ENCODE results near the gene TRPT1. TPM values are rescaled to one million over a fixed set of nuclear protein-coding genes. Genes with fewer than 3 reads are reported as not detected.

The TRPT1 gene
- total and polyA plus RNA-seq, 9 of the 15 experiments (the other 6 are each of a cell fraction or from before 2014, with no cell fraction given) = 4.6 to 41.7 (median 23.1) TPM

GRCh38 chr11:64208086-64208795 is 17.7 kb downstream of the TRPT1 start:
- Histone ChIP-seq H3K36me3 (ENCODE audit: control insufficient read depth, insufficient read depth, low read length) (peaks cover 88% of the 10 kb centered on the region; the same call in 2 of the 3 replicates), H3K9ac (ENCODE audit: insufficient read depth in 1 of 2, low read depth in 2 of 2, low read length in 2 of 2) (peak overlapping the region; percentile 99 to 100), H3K27ac (ENCODE audit: extremely low read depth, low read depth, low read length) (peak overlapping the region; percentile 100), H3K4me1 (replicated peaks in 1 of 2; ENCODE audit: control insufficient read depth in 2 of 2, insufficient read depth in 2 of 2, low read length in 2 of 2) (peaks cover 36 to 69% of the 10 kb centered on the region in 2 experiments), H3K9me1 (ENCODE audit: control insufficient read depth, insufficient read depth, low read length) (peaks cover 8% of the 10 kb centered on the region), H4K20me1 (replicated peaks; ENCODE audit: control insufficient read depth, insufficient read depth, low read length) (no peaks in the 10 kb centered on the region; the same call in 1 of the 2 replicates), H2AFZ (ENCODE audit: low read depth, low read length) (peak overlapping the region; percentile 76; the same call in 1 of the 2 replicates), H3K79me2 (ENCODE audit: control insufficient read depth, insufficient read depth, low read length) (peaks cover 47% of the 10 kb centered on the region), H3K27me3 (ENCODE audit: control insufficient read depth in 2 of 2, insufficient read depth in 2 of 2, low read length in 2 of 2) (no peaks in the 10 kb centered on the region), H3K9me3 (replicated peaks; ENCODE audit: control insufficient read depth, insufficient read depth, low read depth, low read length) (no peaks in the 10 kb centered on the region), H3K4me2 (ENCODE audit: insufficient read depth, low read length) (peak overlapping the region; percentile 97), H3K4me3 (peak overlapping the region; percentile 77)
- in situ Hi-C loops (cut with MboI) (no loop called here), intact Hi-C loops (cut with micrococcal nuclease) (loop anchor here (5.0 kb wide), 1 partner anchor 149 kb away; the partner anchor contains the start of gene RPS6KA4)
- peak in 1 of 4 experiments; percentile 18 for DNase-seq (ENCODE audit: extremely low read depth in 1 of 4, low spot score in 3 of 4)
- FAIRE-seq = no peak
- ChIA-PET POLR2A (interaction anchor here (0.6 to 8.2 kb wide), 16 partner anchors 10 to 641 kb away, joined by 3 to 77 read pairs (median 8); partner anchors contain the start of genes CATSPERZ, ESRRA, MACROD1 and NUDT22), CTCF (ENCODE audit: low intra/inter-chr PET ratio) (no interaction called here)
- WGBS (ENCODE audit: insufficient coverage, low coverage, missing lambda C conversion rate) = 62% methylated on average over 20 of the region's 23 CpGs
- no TSS peak for BruUV-seq (replicated peaks)
- TF ChIP-seq GABPA (tag; conservative IDR thresholded peaks at IDR 0.05; ENCODE audit: low read depth) (0 out of 2 replicates have a peak, but pooled peaks have one; percentile 43), MYC (IDR thresholded peaks at IDR 0.05; ENCODE audit: low read depth, low read length) (no peak), MYC (CRISPR knock-in tag; IDR thresholded peaks at IDR 0.05; ENCODE audit: borderline replicate concordance, low read depth) (peak; percentile 40; the same call in 1 of the 2 replicates), MLLT1 (IDR thresholded peaks at IDR 0.05) (no peak), TSC22D4 (tag; IDR thresholded peaks at IDR 0.05) (no peak), ZNF740 (CRISPR knock-in tag; IDR thresholded peaks at IDR 0.05) (0 out of 2 replicates have a peak, but pooled peaks have one; percentile 10), ZNF740 (tag; IDR thresholded peaks at IDR 0.05) (0 out of 4 replicates have a peak, but pooled peaks of 1 of the 2 experiments have one; percentile 42), RBM39 (optimal IDR thresholded peaks at IDR 0.05; ENCODE audit: low read depth, low read length) (no peak), ZNF449 (CRISPR knock-in tag; IDR thresholded peaks at IDR 0.05) (no peak), C11orf30 (IDR thresholded peaks at IDR 0.05; ENCODE audit: low read depth) (no peak), NFRKB (IDR thresholded peaks at IDR 0.05; ENCODE audit: low read depth) (0 out of 2 replicates have a peak, but pooled peaks have one; percentile 8), PRPF4 (IDR thresholded peaks at IDR 0.05; ENCODE audit: insufficient read depth, low read depth, low read length, poor library complexity, severe bottlenecking) (peak; percentile 22), POLR2G (IDR thresholded peaks at IDR 0.05; ENCODE audit: low read depth, low read length) (peak; percentile 68), GTF2E2 (tag; IDR thresholded peaks at IDR 0.05) (0 out of 2 replicates have a peak, but pooled peaks have one; percentile 0), MCM2 (IDR thresholded peaks at IDR 0.05; ENCODE audit: low read depth) (no peak), BRD4 (IDR thresholded peaks at IDR 0.05) (0 out of 2 replicates have a peak, but pooled peaks have one; percentile 16)
- no peak for ATAC-seq
